Measurements from ENCODE around the gene TCTN2.
A peak's percentile ranks its signal among the peaks of the same experiment; 100 is the strongest.

Gene TCTN2

DNA sequence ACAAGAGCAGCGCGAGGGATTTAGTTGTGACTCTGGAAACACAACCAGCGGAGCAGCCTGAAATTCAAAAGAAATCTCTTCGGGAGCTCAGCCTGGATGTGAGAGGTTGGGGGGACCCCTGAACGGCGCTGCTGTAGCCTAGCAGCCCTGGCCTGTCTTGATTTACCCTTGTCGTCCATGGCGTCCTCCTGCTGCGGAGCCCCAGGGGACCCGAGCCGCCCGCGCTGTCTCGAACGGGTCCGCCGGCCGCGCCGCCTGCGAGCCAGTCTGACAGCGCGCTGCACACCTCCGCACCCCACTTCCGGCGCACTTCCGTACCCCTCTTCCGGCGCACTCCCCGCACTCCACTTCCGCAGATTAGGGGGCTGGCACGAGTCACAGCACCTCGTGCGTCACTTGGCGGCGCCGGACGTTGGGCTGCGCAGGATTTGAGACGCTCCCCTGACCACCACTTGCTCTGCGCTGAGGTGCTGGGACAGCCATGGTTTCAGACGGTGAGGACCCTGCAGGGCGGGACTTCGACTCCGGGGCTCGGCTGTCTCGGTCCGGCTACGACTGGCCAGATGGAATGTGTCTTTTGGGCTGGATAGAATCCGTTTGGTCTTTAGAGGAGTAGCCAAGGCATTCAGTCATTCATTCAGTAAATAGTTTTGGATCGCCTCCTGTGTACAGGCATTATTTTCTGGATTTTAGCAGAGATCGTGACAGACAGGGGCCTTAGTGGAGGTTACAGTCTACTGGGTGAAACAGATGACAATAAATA lies 37.4 kb upstream of the TCTN2 start, which contains the start of the genes EIF2B1 and GTF2H3:
Gene EIF2B1 (minus strand): TSS at position 308 of the 763 bp plus-strand sequence. CDS start 129 bp downstream, at position 179.
Gene GTF2H3 (plus strand): TSS at position 451 of the 763 bp plus-strand sequence. CDS start 31 bp downstream, at position 482.
- ATAC-seq: peak; percentile 97
- TF ChIP-seq ZFP30 (CRISPR knock-in tag; IDR thresholded peaks at IDR 0.05): no peak
- TF ChIP-seq, protein P1, sequence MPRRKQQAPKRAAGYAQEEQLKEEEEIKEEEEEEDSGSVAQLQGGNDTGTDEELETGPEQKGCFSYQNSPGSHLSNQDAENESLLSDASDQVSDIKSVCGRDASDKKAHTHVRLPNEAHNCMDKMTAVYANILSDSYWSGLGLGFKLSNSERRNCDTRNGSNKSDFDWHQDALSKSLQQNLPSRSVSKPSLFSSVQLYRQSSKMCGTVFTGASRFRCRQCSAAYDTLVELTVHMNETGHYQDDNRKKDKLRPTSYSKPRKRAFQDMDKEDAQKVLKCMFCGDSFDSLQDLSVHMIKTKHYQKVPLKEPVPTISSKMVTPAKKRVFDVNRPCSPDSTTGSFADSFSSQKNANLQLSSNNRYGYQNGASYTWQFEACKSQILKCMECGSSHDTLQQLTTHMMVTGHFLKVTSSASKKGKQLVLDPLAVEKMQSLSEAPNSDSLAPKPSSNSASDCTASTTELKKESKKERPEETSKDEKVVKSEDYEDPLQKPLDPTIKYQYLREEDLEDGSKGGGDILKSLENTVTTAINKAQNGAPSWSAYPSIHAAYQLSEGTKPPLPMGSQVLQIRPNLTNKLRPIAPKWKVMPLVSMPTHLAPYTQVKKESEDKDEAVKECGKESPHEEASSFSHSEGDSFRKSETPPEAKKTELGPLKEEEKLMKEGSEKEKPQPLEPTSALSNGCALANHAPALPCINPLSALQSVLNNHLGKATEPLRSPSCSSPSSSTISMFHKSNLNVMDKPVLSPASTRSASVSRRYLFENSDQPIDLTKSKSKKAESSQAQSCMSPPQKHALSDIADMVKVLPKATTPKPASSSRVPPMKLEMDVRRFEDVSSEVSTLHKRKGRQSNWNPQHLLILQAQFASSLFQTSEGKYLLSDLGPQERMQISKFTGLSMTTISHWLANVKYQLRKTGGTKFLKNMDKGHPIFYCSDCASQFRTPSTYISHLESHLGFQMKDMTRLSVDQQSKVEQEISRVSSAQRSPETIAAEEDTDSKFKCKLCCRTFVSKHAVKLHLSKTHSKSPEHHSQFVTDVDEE (CRISPR knock-in tag; IDR thresholded peaks at IDR 0.05): no peak
- TF ChIP-seq BACH2 (CRISPR knock-in tag; IDR thresholded peaks at IDR 0.05; ENCODE audit: borderline replicate concordance): no peak
- no peak for TF ChIP-seq CSRNP3 (CRISPR knock-in tag; IDR thresholded peaks at IDR 0.05)
- no peak for TF ChIP-seq CSDC2 (CRISPR knock-in tag; IDR thresholded peaks at IDR 0.05)
- TF ChIP-seq SNAI2 (CRISPR knock-in tag; IDR thresholded peaks at IDR 0.05): no peak
- TF ChIP-seq ESRRG (CRISPR knock-in tag; IDR thresholded peaks at IDR 0.05): no peak
- no peak for TF ChIP-seq ZNF565 (CRISPR knock-in tag; conservative IDR thresholded peaks at IDR 0.05; ENCODE audit: low read depth)
- no peak for TF ChIP-seq ISL1 (CRISPR knock-in tag; IDR thresholded peaks at IDR 0.05)

DNA sequence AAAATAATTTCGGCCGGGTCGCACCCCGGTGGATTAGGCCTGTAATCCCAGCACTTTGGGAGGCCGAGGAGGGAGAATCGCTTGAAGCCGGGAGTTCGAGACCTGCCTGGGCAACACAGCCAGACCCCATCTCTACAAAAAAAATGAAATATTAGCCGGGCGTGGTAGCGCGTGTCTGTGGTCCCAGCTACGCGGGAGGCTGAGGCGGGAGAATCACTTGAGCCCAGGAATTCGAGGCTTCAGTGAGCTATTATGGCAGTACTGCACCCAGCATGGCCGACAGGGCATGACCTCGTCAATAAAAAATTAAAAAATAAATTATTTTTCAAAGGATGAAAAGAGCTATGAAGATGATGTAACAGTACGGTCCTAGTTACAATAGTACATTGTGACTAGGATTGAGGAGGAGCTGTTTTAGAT lies 36.8 kb upstream of the TCTN2 start:
- no peak for TF ChIP-seq ISL1 (CRISPR knock-in tag; IDR thresholded peaks at IDR 0.05)
- TF ChIP-seq GLIS3 (CRISPR knock-in tag; IDR thresholded peaks at IDR 0.05): no peak
- TF ChIP-seq OSR1 (CRISPR knock-in tag; IDR thresholded peaks at IDR 0.05): no peak
- TF ChIP-seq, protein P2, sequence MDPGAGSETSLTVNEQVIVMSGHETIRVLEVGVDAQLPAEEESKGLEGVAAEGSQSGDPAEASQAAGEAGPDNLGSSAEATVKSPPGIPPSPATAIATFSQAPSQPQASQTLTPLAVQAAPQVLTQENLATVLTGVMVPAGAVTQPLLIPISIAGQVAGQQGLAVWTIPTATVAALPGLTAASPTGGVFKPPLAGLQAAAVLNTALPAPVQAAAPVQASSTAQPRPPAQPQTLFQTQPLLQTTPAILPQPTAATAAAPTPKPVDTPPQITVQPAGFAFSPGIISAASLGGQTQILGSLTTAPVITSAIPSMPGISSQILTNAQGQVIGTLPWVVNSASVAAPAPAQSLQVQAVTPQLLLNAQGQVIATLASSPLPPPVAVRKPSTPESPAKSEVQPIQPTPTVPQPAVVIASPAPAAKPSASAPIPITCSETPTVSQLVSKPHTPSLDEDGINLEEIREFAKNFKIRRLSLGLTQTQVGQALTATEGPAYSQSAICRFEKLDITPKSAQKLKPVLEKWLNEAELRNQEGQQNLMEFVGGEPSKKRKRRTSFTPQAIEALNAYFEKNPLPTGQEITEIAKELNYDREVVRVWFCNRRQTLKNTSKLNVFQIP (CRISPR knock-in tag; IDR thresholded peaks at IDR 0.05; ENCODE audit: borderline replicate concordance, low read depth): no peak
- TF ChIP-seq PPARA (CRISPR knock-in tag; IDR thresholded peaks at IDR 0.05; ENCODE audit: borderline replicate concordance): no peak
- no peak for TF ChIP-seq PATZ1 (CRISPR knock-in tag; IDR thresholded peaks at IDR 0.05; ENCODE audit: borderline replicate concordance)
- ATAC-seq: peak; percentile 8; the same call in 2 of the 3 replicates

GRCh38 chr12:123643911-123644310 lies 27.0 kb upstream of the TCTN2 start:
- no peak for ATAC-seq
- no peak for TF ChIP-seq ESRRG (CRISPR knock-in tag; IDR thresholded peaks at IDR 0.05)
- TF ChIP-seq CSRNP3 (CRISPR knock-in tag; IDR thresholded peaks at IDR 0.05): no peak
- no peak for TF ChIP-seq TCF4 (CRISPR knock-in tag; IDR thresholded peaks at IDR 0.05; ENCODE audit: borderline replicate concordance)
- TF ChIP-seq OSR1 (CRISPR knock-in tag; IDR thresholded peaks at IDR 0.05): no peak
- no peak for TF ChIP-seq ZNF565 (CRISPR knock-in tag; conservative IDR thresholded peaks at IDR 0.05; ENCODE audit: low read depth)
- TF ChIP-seq PPARA (CRISPR knock-in tag; IDR thresholded peaks at IDR 0.05; ENCODE audit: borderline replicate concordance): no peak
- TF ChIP-seq, protein P3, sequence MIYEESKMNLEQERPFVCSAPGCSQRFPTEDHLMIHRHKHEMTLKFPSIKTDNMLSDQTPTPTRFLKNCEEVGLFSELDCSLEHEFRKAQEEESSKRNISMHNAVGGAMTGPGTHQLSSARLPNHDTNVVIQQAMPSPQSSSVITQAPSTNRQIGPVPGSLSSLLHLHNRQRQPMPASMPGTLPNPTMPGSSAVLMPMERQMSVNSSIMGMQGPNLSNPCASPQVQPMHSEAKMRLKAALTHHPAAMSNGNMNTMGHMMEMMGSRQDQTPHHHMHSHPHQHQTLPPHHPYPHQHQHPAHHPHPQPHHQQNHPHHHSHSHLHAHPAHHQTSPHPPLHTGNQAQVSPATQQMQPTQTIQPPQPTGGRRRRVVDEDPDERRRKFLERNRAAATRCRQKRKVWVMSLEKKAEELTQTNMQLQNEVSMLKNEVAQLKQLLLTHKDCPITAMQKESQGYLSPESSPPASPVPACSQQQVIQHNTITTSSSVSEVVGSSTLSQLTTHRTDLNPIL (CRISPR knock-in tag; IDR thresholded peaks at IDR 0.05; ENCODE audit: low read depth): no peak
- no peak for TF ChIP-seq ZC3H10 (CRISPR knock-in tag; IDR thresholded peaks at IDR 0.05)
- no peak for TF ChIP-seq ZFP30 (CRISPR knock-in tag; IDR thresholded peaks at IDR 0.05)
- TF ChIP-seq, protein P2 (CRISPR knock-in tag; IDR thresholded peaks at IDR 0.05; ENCODE audit: borderline replicate concordance, low read depth): no peak
- TF ChIP-seq TOX (CRISPR knock-in tag; IDR thresholded peaks at IDR 0.05; ENCODE audit: borderline replicate concordance): no peak
- TF ChIP-seq ARNTL (CRISPR knock-in tag; IDR thresholded peaks at IDR 0.05; ENCODE audit: borderline replicate concordance, low read depth): no peak
- no peak for TF ChIP-seq ZFP3 (CRISPR knock-in tag; IDR thresholded peaks at IDR 0.05)
- TF ChIP-seq BACH2 (CRISPR knock-in tag; IDR thresholded peaks at IDR 0.05; ENCODE audit: borderline replicate concordance): no peak
- no peak for TF ChIP-seq ISL1 (CRISPR knock-in tag; IDR thresholded peaks at IDR 0.05)
- no peak for TF ChIP-seq GLIS3 (CRISPR knock-in tag; IDR thresholded peaks at IDR 0.05)
- TF ChIP-seq PATZ1 (CRISPR knock-in tag; IDR thresholded peaks at IDR 0.05; ENCODE audit: borderline replicate concordance): no peak

Measured in SK-N-SH treated with all-trans-retinoic acid at 6 μM for 48 hours (cell line).